C1 segment of cervical spinal cord (tissue), 14 donors: ENCODE data around the gene WRNIP1.

ENCODE experiments used
- DNase-seq, 14 donors: peaks; one replicate each; lab custom pipeline; 2025; lab: John Stamatoyannopoulos, UW

Gene WRNIP1

GRCh38 chr6:2803731-2804429 lies 38.7 kb downstream of the WRNIP1 start:
- no peak for DNase-seq

GRCh38 chr6:2804516-2804915 lies 39.3 kb downstream of the WRNIP1 start:
- peak in 1 of 14 donors; percentile 2 for DNase-seq

- DNase-seq, result no peak
These were observed 39.8 kb downstream of the WRNIP1 start for GRCh38 chr6:2805031-2805430.

- DNase-seq, result no peak
These were observed 41.5 kb downstream of the WRNIP1 start for GRCh38 chr6:2806644-2807043.

- DNase-seq, result peak in 1 of 14 donors; percentile 11
These were observed 42.3 kb downstream of the WRNIP1 start for GRCh38 chr6:2807342-2808090.

DNA sequence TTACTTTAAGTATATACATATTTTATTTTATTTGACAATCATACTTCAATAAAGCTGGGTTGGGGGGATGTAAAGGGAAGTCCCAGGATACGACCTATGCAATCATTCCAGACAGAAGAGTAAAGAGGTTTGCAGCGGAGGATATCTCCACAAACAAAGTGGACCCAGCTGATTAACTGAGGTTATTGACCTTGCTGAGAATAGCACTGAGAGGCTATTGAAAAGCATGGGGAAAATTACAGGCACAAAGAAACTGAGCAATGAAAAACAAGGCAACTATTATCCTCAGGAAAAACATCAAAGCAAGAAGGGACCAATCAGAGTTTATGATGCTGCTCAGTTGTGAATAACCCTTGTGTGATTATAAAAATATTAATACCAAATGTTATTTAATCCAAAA lies 43.8 kb downstream of the WRNIP1 start:
- no peak for DNase-seq

- DNase-seq, result no peak
These were observed 45.0 kb downstream of the WRNIP1 start for GRCh38 chr6:2810092-2810671.

- no peak for DNase-seq
These were observed 47.5 kb downstream of the WRNIP1 start for GRCh38 chr6:2812695-2813094.

DNA sequence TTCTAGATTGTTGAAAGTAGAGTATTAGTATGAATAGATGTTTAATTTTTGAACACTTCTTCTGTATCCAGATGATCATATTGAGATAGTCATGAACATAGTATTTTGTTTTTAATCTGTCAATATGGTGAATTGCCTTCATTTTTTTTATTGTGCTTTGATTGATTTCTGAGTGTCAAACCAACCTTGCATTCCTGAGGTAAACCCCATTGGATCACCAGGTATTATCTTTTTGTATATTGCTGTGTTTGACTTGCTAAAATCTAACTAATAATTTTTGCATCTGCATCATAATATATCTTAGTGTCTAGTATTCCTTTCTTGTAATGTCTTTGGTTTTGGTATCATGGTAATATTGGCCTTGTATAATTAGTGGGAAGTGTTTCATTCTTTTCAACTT lies 51.0 kb downstream of the WRNIP1 start:
- DNase-seq, result no peak

GRCh38 chr6:2817903-2818443 lies 52.8 kb downstream of the WRNIP1 start:
- DNase-seq, result peak in 1 of 14 donors; percentile 54

DNA sequence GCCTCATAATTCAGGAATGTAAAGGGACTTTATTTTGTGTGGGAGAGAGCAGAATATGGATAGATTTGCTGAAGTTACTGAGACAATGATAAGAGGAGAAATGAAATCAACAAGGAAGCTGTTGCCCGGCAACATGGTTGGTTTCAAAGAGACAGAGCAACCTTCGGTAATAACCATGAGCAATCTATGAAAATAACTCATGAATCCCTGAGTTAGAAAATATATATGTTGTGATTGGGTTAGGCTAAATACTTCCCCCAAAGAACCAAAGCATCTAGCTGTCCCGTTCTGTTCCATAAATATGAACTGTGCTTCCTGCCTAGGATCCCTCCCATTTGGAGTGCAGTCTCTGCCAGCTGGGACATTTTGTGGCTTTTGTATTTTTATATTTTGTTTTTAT lies 53.4 kb downstream of the WRNIP1 start:
- peak in 1 of 14 donors; percentile 30 for DNase-seq

- DNase-seq, result no peak
These were observed 53.9 kb downstream of the WRNIP1 start for GRCh38 chr6:2819115-2819514.

DNA sequence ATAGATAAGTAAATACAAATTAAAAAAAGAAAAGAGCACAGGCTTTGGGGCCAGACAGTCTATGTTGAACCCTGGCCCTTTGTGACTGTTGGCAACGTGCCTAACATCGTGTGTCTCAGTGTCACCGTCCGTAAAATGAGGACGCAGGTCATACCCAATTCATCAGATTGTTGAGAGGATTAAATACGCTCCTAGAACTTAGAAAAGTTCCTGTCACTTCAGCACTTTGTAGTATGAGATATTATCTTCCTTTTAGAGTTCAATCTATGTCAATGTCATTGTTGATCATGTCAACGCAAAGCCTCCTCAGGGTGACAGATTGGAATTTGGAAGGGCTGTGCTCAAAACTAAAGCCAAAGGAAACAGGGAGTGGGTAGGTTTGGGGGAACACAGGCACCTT lies 54.8 kb downstream of the WRNIP1 start:
- DNase-seq, result no peak

DNA sequence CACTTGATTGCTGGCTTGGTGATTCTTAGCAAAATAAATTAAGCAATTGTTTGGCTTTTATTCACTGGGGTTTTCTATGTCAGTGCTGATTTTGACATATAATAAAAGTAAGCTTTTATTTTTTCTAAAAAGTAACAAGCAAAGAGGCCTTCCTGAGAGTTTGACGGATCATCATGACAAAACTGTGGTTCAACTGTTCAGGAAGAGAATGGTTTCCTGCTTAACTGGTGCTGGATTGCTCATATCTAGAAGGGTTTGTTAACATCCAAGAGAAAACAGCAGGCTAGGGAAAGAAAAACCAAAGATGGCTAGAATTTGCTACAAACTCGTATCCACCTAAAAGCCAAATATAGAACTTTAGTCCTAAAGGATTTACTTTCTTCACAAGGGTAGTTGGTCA lies 55.2 kb downstream of the WRNIP1 start:
- no peak for DNase-seq

DNA sequence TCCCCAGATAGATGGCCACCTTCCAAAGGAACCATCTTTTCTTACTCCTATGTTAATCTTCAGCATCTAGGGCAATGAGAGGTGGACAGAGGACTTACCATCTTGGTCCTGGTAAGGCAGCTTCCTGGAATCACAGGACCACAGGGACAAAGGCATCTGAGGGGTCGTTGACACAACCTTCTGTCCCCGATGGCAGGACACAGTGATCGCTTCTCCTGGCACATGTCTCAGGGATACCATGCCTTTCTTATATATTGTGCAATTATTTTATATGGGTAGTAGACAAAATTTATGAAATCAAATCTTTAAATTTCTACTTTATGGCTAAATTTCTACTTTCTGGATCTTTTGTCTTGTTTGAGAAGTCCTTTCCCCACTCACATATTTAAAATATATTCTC lies 56.4 kb downstream of the WRNIP1 start:
- no peak for DNase-seq

DNA sequence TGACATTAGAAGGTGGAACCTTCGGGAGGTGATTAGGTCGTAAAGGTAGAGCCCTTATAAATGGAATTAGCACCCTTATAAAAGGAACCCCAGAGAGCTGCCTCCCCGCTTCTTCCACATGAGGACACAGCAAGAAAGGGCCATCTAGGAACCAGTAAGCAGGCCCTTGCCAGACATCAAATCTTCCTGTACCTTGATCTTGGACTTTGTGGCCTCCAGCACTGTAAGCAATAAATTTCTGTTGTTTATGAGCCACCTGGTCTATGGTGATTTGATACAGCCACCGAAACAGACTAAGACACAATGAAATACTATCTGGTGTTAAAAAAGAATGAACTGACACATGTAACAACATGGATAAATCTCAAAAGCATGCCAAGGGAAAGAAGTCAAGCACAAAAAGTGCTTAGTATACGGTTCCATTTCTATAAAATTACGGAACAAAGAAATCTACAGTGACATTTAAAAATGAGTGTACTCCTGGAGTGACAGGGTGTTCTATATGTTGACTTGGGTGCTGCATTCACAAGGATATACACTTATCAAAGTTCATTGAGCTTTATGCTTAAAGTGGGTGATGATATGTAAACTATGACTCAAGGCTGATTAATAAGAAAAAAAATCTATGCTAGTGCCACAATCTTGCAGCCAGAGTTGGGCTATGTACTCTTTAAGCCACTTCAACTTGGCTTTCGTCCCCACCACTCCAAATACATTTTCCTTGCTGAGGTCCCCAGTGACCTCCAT lies 58.1 kb downstream of the WRNIP1 start:
- no peak for DNase-seq

GRCh38 chr6:2826131-2826530 lies 60.9 kb downstream of the WRNIP1 start:
- DNase-seq, result no peak

- no peak for DNase-seq
These were observed 61.9 kb downstream of the WRNIP1 start for GRCh38 chr6:2827142-2827541.

GRCh38 chr6:2828629-2829028 lies 63.4 kb downstream of the WRNIP1 start:
- DNase-seq, result no peak

GRCh38 chr6:2829253-2829652 lies 64.1 kb downstream of the WRNIP1 start:
- DNase-seq, result no peak

- DNase-seq, result no peak
These were observed 65.0 kb downstream of the WRNIP1 start for GRCh38 chr6:2830183-2830582.

- no peak for DNase-seq
These were observed 66.2 kb downstream of the WRNIP1 start for GRCh38 chr6:2831392-2831791.
